Measurements from ENCODE around the gene INF2. TPM values are rescaled to one million over a fixed set of nuclear protein-coding genes. Genes with fewer than 3 reads are reported as not detected.

INF2 gene
- total RNA-seq, 1 experiment from 2014 or later, result 58.3 TPM

DNA sequence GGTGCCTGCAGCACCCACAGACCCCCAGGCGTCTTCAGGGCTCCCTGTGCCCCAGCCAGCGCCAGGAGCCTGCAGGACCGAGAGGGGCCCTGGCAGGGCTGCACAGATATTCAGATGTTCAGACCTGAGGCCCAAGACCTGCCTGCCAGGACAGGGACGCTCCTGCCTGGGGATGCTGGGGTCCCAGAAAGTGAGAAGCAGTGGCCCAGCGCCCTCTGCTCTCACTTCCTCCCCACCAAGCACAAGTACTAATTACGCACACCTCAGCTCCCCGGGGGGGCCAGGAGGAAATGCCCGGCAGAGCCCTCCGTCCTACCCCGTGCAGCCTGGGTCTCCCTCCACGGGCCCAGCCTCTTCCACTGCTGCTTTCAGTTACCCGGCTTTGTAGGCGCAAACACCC lies 28.8 kb upstream of the INF2 start:
- H2BK20ac ChIP-seq (ENCODE audit: low read depth, low read length, poor library complexity, severe bottlenecking), result no peak overlapping the region
- no peak overlapping the region for H2AK5ac ChIP-seq (ENCODE audit: insufficient read length, low read length)
- Mint-ChIP-seq H3K4me3 (no peak overlapping the region), H3K27ac (no peak overlapping the region), H3K4me1 (peaks cover 15 to 26% of the 10 kb centered on the region in 2 experiments), H3K36me3 (ENCODE audit: insufficient read depth in 1 of 3, low read depth in 3 of 3) (peaks cover 0 to 6% (median 1%) of the 10 kb centered on the region in 3 experiments; a peak in 3 of 7 replicates), H3K9me3 (peaks cover 5 to 8% of the 10 kb centered on the region in 2 experiments; a peak in 4 of 5 replicates), H3K27me3 (ENCODE audit: low read depth) (peaks cover 36% of the 10 kb centered on the region)
- H4K5ac ChIP-seq (ENCODE audit: insufficient read length, low read depth, low read length), result no peak overlapping the region
- no peak overlapping the region for H3K4ac ChIP-seq (ENCODE audit: low read depth, low read length)
- no peaks in the 10 kb centered on the region for H4K20me1 ChIP-seq (ENCODE audit: control insufficient read depth, insufficient read depth, insufficient read length)
- no CpG with 5 or more reads among the region's 13 CpGs for WGBS (ENCODE audit: extremely low coverage, insufficient read length, low lambda C conversion rate)
- no peaks in the 10 kb centered on the region for H3K9me3 ChIP-seq (ENCODE audit: control insufficient read depth, low read depth, low read length)
- no peaks in the 10 kb centered on the region for H3K79me1 ChIP-seq (ENCODE audit: insufficient read depth, low read depth, low read length, poor library complexity, severe bottlenecking)
- no peak overlapping the region for H3K27ac ChIP-seq (ENCODE audit: insufficient read length, low read depth, low read length)
- no peak overlapping the region for H4K8ac ChIP-seq (replicated peaks; ENCODE audit: insufficient read length, low read depth, low read length)
- H3K79me2 ChIP-seq (ENCODE audit: insufficient read depth, low read length), result no peaks in the 10 kb centered on the region
- H3K18ac ChIP-seq (ENCODE audit: insufficient read length, low read depth, low read length), result no peak overlapping the region
- H3K4me1 ChIP-seq (ENCODE audit: insufficient read depth, low read length), result no peaks in the 10 kb centered on the region; the same call in 1 of the 2 replicates
- no peak overlapping the region for H3K23ac ChIP-seq (ENCODE audit: insufficient read length, low read depth, low read length)
- no peak overlapping the region for H3T11ph ChIP-seq (ENCODE audit: low read length)
- H2BK120ac ChIP-seq (ENCODE audit: low read depth, low read length, poor library complexity, severe bottlenecking), result no peak overlapping the region
- no peak overlapping the region for H2BK12ac ChIP-seq (ENCODE audit: insufficient read length, low read depth, low read length)
- H3K9ac ChIP-seq (ENCODE audit: extremely low read depth, insufficient read length, low read length), result no peak overlapping the region
- no peak overlapping the region for H2AFZ ChIP-seq (ENCODE audit: low read length)
- no peak overlapping the region for H2BK5ac ChIP-seq (ENCODE audit: insufficient read length, low read length)
- H3K27me3 ChIP-seq (ENCODE audit: insufficient read depth, low read length), result no peaks in the 10 kb centered on the region
- no peak overlapping the region for H3K56ac ChIP-seq (ENCODE audit: insufficient read length, low read depth, low read length)
- no peak overlapping the region for H4K91ac ChIP-seq (ENCODE audit: insufficient read length, low read depth, low read length)
- TF ChIP-seq, protein P1, sequence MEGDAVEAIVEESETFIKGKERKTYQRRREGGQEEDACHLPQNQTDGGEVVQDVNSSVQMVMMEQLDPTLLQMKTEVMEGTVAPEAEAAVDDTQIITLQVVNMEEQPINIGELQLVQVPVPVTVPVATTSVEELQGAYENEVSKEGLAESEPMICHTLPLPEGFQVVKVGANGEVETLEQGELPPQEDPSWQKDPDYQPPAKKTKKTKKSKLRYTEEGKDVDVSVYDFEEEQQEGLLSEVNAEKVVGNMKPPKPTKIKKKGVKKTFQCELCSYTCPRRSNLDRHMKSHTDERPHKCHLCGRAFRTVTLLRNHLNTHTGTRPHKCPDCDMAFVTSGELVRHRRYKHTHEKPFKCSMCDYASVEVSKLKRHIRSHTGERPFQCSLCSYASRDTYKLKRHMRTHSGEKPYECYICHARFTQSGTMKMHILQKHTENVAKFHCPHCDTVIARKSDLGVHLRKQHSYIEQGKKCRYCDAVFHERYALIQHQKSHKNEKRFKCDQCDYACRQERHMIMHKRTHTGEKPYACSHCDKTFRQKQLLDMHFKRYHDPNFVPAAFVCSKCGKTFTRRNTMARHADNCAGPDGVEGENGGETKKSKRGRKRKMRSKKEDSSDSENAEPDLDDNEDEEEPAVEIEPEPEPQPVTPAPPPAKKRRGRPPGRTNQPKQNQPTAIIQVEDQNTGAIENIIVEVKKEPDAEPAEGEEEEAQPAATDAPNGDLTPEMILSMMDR (conservative IDR thresholded peaks at IDR 0.05), result no peak
- no peak overlapping the region for H3K14ac ChIP-seq (ENCODE audit: insufficient read depth, low read length)
- H3K23me2 ChIP-seq (ENCODE audit: insufficient read length, low read depth, low read length, poor library complexity, severe bottlenecking), result no peaks in the 10 kb centered on the region
- H2BK15ac ChIP-seq (ENCODE audit: low read depth, low read length), result no peak overlapping the region
- H3K4me2 ChIP-seq (ENCODE audit: insufficient read depth, insufficient read length, low read length), result no peak overlapping the region
- no peak for DNase-seq

All from H9 (cell line).